CD14-positive monocyte (primary cell): ENCODE results near the gene ATP10D. TPM values are rescaled to one million over a fixed set of nuclear protein-coding genes. Genes with fewer than 3 reads are reported as not detected.

Experiments used
- DNase-seq, 3 donors: peaks; one replicate each; pipeline ENCODE4 v3.0.0-alpha.2; 2011 to 2022
- H2AFZ ChIP-seq: 2 replicates; pipeline ENCODE4 v1.6.0; 2012; ENCODE audit warnings: mild to moderate bottlenecking, low read depth, low read length, inconsistent platforms; ENCODE audit not compliant: insufficient read depth, poor library complexity, severe bottlenecking
- H3K27ac ChIP-seq, 2 donors: 1 replicate in 1 of 2; 2 replicates in 1 of 2; pipeline ENCODE4 v1.5.1; 2012 to 2013; ENCODE audit warnings: low read length in 2 of 2, control low read depth in 1 of 2, inconsistent platforms in 1 of 2, low read depth in 1 of 2, mild to moderate bottlenecking in 1 of 2
- H3K27me3 ChIP-seq, 2 donors: one replicate each; pipeline versions ENCODE4 v1.6.0 to v1.6.1; 2011 to 2013; ENCODE audit warnings: low read length in 2 of 2; ENCODE audit not compliant: control insufficient read depth in 2 of 2, insufficient read depth in 2 of 2
- H3K36me3 ChIP-seq, 2 donors: replicated peaks in 1 of 2; 1 replicate in 1 of 2; 2 replicates in 1 of 2; pipeline versions ENCODE4 v1.5.1 to v1.6.1; 2012 to 2013; ENCODE audit warnings: low read length in 2 of 2, control low read depth in 1 of 2, inconsistent platforms in 1 of 2, mild to moderate bottlenecking in 1 of 2; ENCODE audit not compliant: insufficient read depth in 2 of 2, control insufficient read depth in 1 of 2
- H3K4me1 ChIP-seq, 2 donors: 1 replicate in 1 of 2; 2 replicates in 1 of 2; pipeline versions ENCODE4 v1.5.1 to v1.6.1; 2012 to 2013; ENCODE audit warnings: low read length in 2 of 2, control low read depth in 1 of 2, inconsistent platforms in 1 of 2, mild to moderate bottlenecking in 1 of 2, moderate library complexity in 1 of 2; ENCODE audit not compliant: insufficient read depth in 2 of 2, control insufficient read depth in 1 of 2
- H3K4me2 ChIP-seq: replicated peaks from 2 replicates; pipeline ENCODE3; 2012; ENCODE audit warnings: low read length, moderate library complexity, mild to moderate bottlenecking; ENCODE audit not compliant: poor library complexity, severe bottlenecking; ENCODE audit errors: extremely low read depth
- H3K4me3 ChIP-seq, 3 experiments: fragments of 200-600 bp in 1 of 3; sonication (generic) in 1 of 3; replicated peaks in 1 of 3; 1 replicate in 2 of 3; 2 replicates in 1 of 3; pipeline ENCODE4 v1.5.1; 2011 to 2013; ENCODE audit warnings: low read length in 3 of 3, mild to moderate bottlenecking in 3 of 3, control low read depth in 2 of 3, low read depth in 2 of 3, inconsistent platforms in 1 of 3, moderate library complexity in 1 of 3
- H3K79me2 ChIP-seq: 2 replicates; pipeline ENCODE4 v1.6.0; 2012; ENCODE audit warnings: mild to moderate bottlenecking, control low read depth, inconsistent platforms, low read length, moderate library complexity; ENCODE audit not compliant: insufficient read depth
- H3K9ac ChIP-seq: 2 replicates; pipeline ENCODE4 v1.6.0; 2017; ENCODE audit warnings: low read length, mild to moderate bottlenecking; ENCODE audit not compliant: insufficient read depth, poor library complexity, severe bottlenecking
- H3K9me3 ChIP-seq, 2 donors: replicated peaks in 1 of 2; 1 replicate in 1 of 2; 2 replicates in 1 of 2; pipeline versions ENCODE4 v1.5.1 to v1.6.1; 2012 to 2013; ENCODE audit warnings: low read length in 2 of 2, control low read depth in 1 of 2; ENCODE audit not compliant: control insufficient read depth in 1 of 2, insufficient read depth in 1 of 2
- H4K20me1 ChIP-seq: 2 replicates; pipeline ENCODE4 v1.6.0; 2012; ENCODE audit warnings: mild to moderate bottlenecking, low read length, control low read depth, moderate library complexity; ENCODE audit not compliant: insufficient read depth
- H3K27ac Mint-ChIP-seq, 7 donors: one replicate each; pipeline ENCODE4 v1.8.0; 2020; ENCODE audit warnings: mild to moderate bottlenecking in 7 of 7, mixed read lengths in 7 of 7, moderate library complexity in 6 of 7, inconsistent platforms in 2 of 7
- H3K27me3 Mint-ChIP-seq, 3 donors: one replicate each; pipeline ENCODE4 v1.8.0; 2021 to 2022; ENCODE audit warnings: low read depth in 3 of 3, mild to moderate bottlenecking in 3 of 3, mixed read lengths in 3 of 3, moderate library complexity in 3 of 3, inconsistent platforms in 1 of 3
- H3K36me3 Mint-ChIP-seq, 2 donors: one replicate each; pipeline ENCODE4 v1.8.0; 2020; ENCODE audit warnings: mixed read lengths in 2 of 2, inconsistent platforms in 1 of 2, mild to moderate bottlenecking in 1 of 2
- H3K4me1 Mint-ChIP-seq: one replicate; pipeline ENCODE4 v1.8.0; 2020; ENCODE audit warnings: mild to moderate bottlenecking, mixed read lengths
- H3K4me3 Mint-ChIP-seq, 2 donors: one replicate each; pipeline ENCODE4 v1.8.0; 2020; ENCODE audit warnings: mild to moderate bottlenecking in 2 of 2, mixed read lengths in 2 of 2, moderate library complexity in 1 of 2
- H3K9me3 Mint-ChIP-seq, 7 donors: one replicate each; pipeline ENCODE4 v1.8.0; 2020 to 2022; ENCODE audit warnings: mixed read lengths in 7 of 7, mild to moderate bottlenecking in 6 of 7, moderate library complexity in 6 of 7, inconsistent platforms in 2 of 7
- WGBS: methylation state at CpG from one replicate; pipeline ENCODE4 v1.1.5; 2013; ENCODE audit warnings: missing lambda C conversion rate; ENCODE audit not compliant: insufficient coverage; 5-methylcytosine and 5-hydroxymethylcytosine counted together
- intact Hi-C, 2 donors: fragments of 100-400 bp; cut with micrococcal nuclease; formaldehyde crosslinking; loops; one replicate each; pipeline versions ENCODE4 v1.15.0 to v1.15.1; 2023
- polyA plus RNA-seq, 3 donors: library from polyadenylated mRNA; depleted of rRNA in 1 of 3; unstranded in 2 of 3; stranded (reverse) in 1 of 3; fragments of 300-500 nt in 2 of 3; fragments of >200 nt in 1 of 3; fragmentation: Illumina TruSeq in 2 of 3; gene quantifications; 1 replicate in 2 of 3; 2 replicates in 1 of 3; pipeline ENCODE4 v1.2.3, GENCODE V29; 2012 to 2021
- TF ChIP-seq, protein P1 (sequence below): fragments of 200-600 bp; IDR thresholded peaks from one replicate; pipeline ENCODE4 v1.8.0; 2022; ENCODE audit warnings: antibody characterized with exemption, mild to moderate bottlenecking

Gene ATP10D
- polyA plus RNA-seq, 3 donors = 8.4 to 16.9 (median 14.1) TPM

DNA sequence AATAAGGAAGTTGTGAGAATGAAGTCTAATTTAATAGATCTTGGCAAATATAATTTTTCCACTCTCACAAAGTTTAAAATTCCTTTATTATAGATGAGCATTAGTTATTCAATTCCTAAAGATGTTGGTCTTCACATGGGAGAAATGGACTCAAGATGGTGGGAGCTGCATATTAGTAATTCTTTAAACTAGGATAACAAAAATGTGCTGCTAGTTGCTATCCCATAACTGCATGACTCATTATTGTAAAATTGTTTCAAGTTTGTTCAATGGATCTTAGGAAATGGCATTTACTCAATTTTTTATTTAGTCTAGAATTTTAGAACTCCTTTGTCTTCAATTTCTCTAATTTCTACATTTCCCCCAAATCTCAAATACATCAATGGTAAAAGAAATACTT is 155.8 kb downstream of the ATP10D start:
- Histone ChIP-seq H2AFZ (no peak overlapping the region), H3K27me3 (no peaks in the 10 kb centered on the region), H3K9ac (no peak overlapping the region), H3K79me2 (no peaks in the 10 kb centered on the region), H3K4me3 (no peak overlapping the region), H3K9me3 (peaks cover 0 to 7% of the 10 kb centered on the region in 2 donors), H4K20me1 (no peaks in the 10 kb centered on the region), H3K4me1 (no peaks in the 10 kb centered on the region), H3K4me2 (no peak overlapping the region), H3K36me3 (no peaks in the 10 kb centered on the region), H3K27ac (no peak overlapping the region)
- peaks cover 0 to 2% (median 1%) of the 10 kb centered on the region in 3 donors for H3K27me3 Mint-ChIP-seq
- no peaks in the 10 kb centered on the region for H3K36me3 Mint-ChIP-seq
- no peak for DNase-seq
- H3K4me1 Mint-ChIP-seq = no peaks in the 10 kb centered on the region
- H3K4me3 Mint-ChIP-seq = no peak overlapping the region
- H3K27ac Mint-ChIP-seq = no peak overlapping the region
- TF ChIP-seq, protein P1, sequence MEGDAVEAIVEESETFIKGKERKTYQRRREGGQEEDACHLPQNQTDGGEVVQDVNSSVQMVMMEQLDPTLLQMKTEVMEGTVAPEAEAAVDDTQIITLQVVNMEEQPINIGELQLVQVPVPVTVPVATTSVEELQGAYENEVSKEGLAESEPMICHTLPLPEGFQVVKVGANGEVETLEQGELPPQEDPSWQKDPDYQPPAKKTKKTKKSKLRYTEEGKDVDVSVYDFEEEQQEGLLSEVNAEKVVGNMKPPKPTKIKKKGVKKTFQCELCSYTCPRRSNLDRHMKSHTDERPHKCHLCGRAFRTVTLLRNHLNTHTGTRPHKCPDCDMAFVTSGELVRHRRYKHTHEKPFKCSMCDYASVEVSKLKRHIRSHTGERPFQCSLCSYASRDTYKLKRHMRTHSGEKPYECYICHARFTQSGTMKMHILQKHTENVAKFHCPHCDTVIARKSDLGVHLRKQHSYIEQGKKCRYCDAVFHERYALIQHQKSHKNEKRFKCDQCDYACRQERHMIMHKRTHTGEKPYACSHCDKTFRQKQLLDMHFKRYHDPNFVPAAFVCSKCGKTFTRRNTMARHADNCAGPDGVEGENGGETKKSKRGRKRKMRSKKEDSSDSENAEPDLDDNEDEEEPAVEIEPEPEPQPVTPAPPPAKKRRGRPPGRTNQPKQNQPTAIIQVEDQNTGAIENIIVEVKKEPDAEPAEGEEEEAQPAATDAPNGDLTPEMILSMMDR = no peak
- intact Hi-C loops = no loop called here
- peaks cover 2 to 20% (median 12%) of the 10 kb centered on the region in 7 donors for H3K9me3 Mint-ChIP-seq

DNA sequence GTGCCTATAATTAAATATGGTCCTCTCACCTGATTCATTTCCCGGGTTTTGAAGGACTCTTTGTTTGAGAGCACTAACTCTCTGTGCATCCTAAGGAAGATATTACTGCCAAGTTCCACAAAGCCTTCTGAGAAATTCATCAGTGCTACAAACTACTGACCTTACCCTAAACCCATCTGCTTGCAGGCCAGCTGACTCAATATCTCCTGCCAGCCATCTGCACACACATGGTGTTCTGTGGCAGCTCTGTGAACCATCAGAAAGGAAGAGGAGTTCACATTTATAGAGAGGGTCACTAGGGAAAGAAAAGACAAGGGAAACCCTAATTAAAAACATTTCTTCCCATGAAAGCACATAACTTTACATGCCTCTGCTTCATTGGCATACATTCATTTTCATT is 156.7 kb downstream of the ATP10D start:
- 80% methylated on average over 1 of the region's 1 CpG for WGBS
- Mint-ChIP-seq H3K9me3 (peaks cover 2 to 14% (median 9%) of the 10 kb centered on the region in 7 donors), H3K27me3 (peaks cover 0 to 2% (median 1%) of the 10 kb centered on the region in 3 donors), H3K27ac (no peak overlapping the region), H3K4me1 (no peaks in the 10 kb centered on the region), H3K4me3 (no peak overlapping the region), H3K36me3 (no peaks in the 10 kb centered on the region)
- Histone ChIP-seq H3K27me3 (no peaks in the 10 kb centered on the region), H2AFZ (no peak overlapping the region), H3K4me3 (no peak overlapping the region), H3K4me2 (no peak overlapping the region), H3K27ac (no peak overlapping the region), H3K4me1 (no peaks in the 10 kb centered on the region), H3K79me2 (no peaks in the 10 kb centered on the region), H3K9me3 (peaks cover 0 to 7% of the 10 kb centered on the region in 2 donors), H3K9ac (no peak overlapping the region), H3K36me3 (no peaks in the 10 kb centered on the region), H4K20me1 (no peaks in the 10 kb centered on the region)
- intact Hi-C loops = no loop called here
- no peak for DNase-seq
- TF ChIP-seq, protein P1 = no peak
